Astrocyte (in vitro differentiated cells and primary cell): ENCODE results near the gene C1QTNF1.

Experiments
- EZH2 ChIP-seq: IDR thresholded peaks from 2 replicates; pipeline ENCODE4 v1.6.1; 2012; ENCODE audit warnings: mild to moderate bottlenecking, low read length, inconsistent platforms; ENCODE audit not compliant: insufficient read depth
- TF ChIP-seq, protein P1 (sequence below): IDR thresholded peaks from 2 replicates; pipeline ENCODE4 v1.5.1; 2011; ENCODE audit warnings: low read depth, mild to moderate bottlenecking, inconsistent platforms, low read length, moderate library complexity; ENCODE audit not compliant: insufficient read depth

DNA sequence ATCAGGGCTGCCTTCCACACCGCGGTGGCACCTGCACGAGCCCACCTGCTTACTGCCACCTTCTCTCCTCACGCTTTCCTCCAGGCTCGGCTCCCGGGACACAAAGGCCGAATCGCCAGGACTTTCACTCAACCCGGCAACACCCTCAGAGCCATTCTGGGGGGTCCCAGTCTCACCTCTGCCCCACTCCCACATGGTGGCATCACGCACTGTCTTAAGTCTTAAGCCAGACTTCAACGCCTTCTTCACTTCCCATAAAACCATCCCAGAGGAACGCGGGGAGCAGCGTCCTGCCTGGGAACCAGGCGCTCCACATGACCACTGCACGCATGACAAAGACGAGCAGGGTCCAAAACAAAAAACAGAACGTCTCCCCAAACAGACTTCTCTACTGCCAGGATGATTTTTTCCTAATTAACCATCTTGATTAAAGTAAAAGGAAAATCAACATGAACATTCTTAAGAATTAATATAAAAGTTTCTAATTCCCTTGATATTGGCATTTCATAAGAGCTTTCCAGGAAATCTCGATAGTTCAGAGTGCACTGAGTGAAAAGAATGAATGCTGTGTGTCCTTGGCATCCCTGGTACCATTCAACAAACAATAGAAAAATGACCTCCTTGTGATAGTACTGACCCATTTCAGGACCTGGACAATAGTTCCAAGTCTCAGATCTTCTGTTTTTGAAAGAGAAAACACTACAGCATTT lies 17.0 kb upstream of the C1QTNF1 start:
- TF ChIP-seq, protein P1, sequence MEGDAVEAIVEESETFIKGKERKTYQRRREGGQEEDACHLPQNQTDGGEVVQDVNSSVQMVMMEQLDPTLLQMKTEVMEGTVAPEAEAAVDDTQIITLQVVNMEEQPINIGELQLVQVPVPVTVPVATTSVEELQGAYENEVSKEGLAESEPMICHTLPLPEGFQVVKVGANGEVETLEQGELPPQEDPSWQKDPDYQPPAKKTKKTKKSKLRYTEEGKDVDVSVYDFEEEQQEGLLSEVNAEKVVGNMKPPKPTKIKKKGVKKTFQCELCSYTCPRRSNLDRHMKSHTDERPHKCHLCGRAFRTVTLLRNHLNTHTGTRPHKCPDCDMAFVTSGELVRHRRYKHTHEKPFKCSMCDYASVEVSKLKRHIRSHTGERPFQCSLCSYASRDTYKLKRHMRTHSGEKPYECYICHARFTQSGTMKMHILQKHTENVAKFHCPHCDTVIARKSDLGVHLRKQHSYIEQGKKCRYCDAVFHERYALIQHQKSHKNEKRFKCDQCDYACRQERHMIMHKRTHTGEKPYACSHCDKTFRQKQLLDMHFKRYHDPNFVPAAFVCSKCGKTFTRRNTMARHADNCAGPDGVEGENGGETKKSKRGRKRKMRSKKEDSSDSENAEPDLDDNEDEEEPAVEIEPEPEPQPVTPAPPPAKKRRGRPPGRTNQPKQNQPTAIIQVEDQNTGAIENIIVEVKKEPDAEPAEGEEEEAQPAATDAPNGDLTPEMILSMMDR, result no peak
- TF ChIP-seq EZH2, result no peak
